IPS DF 19.7 (cell line): ENCODE results near the gene CCSER2.
"Not testable (repeated sequence)": the region's sequence is repeated elsewhere in the genome, so short reads cannot be mapped to it uniquely, and the experiment has no call there.

ENCODE experiments used
- DNase-seq: peaks from one replicate; pipeline ENCODE4 v3.0.0-alpha.2; 2013; ENCODE audit warnings: low read depth, low spot score

Gene CCSER2

GRCh38 chr10:84344526-84344925, 16.1 kb downstream of the CCSER2 start:
- no peak for DNase-seq

DNA sequence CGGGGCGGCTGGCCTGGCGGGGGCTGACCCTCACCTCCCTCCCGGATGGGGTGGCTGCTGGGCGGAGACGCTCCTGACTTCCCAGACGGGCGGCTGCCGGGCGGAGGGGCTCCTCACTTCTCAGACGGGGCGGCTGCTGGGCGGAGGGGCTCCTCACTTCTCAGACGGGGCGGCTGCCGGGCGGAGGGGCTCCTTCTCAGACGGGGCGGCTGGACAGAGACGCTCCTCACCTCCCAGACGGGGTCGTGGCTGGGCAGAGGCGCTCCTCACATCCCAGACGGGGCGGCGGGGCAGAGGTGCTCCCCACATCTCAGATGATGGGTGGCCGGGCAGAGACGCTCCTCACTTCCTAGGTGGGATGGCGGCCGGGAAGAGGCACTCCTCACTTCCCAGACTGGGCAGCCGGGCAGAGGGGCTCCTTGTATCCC, 19.2 kb downstream of the CCSER2 start:
- not testable (repeated sequence) for DNase-seq

DNA sequence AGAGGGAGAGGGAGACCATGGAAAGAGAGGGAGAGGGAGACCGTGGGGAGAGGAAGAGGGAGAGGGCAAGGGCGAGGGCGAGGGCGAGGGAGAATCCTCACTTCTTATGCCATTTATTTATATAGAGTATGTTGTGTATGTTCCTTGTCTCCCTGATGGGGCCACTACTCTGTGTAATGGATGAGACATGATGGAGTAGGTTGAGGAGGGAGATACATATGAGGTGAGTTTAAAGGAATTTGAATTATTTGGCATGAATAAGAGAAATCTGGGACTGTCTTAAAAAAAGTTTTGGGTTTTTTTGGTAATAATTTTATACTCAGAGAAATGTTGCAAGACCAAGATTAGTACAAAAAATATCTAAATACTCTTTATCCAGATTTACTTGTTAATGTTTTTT, 20.1 kb downstream of the CCSER2 start:
- DNase-seq: no peak

DNA sequence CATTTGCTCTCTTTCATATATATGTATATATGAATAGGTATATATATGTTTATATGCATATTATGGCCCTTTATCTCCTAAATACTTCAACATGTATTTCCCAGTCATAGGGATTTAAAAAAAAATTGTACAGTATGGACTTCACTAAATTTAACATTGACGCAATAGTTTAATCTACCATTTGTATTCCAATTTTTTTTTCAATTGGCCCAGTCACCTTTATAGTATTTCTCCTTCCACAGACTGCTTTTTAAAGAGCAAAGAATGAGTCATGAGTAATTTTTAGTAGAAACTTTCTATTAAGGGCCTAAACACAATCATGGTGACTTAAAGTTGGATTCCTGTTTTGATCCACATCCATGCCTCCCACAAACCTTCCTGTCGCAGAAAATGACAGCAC, 20.5 kb downstream of the CCSER2 start:
- DNase-seq: no peak

DNA sequence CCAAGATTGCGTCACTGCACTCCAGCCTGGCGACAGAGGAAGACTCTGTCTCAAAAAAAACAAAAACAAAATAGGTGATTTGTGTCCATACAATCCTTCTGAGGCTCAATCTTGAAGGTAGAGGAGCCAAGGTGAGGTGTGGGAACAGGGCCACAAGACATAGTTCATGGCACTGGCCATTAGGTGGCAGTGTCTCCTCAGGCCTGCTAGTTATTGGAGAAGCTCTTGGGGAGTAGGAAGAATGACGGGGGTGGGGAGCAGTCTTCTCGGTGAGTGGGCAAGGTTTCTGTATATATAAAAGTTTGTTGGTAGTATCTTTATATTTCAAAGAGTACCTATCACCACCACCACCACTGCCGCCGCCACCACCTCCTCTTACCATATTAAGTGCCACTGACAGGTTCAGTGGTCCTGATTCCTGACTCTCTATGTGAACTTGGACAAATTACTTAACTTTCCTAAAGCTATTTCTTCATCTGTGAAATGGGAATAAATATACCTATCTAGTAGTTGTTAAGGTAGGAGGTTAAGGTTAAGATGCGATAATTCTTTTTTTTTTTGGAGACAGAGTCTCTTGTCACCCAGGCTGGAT, 24.0 kb downstream of the CCSER2 start:
- DNase-seq: no peak

DNA sequence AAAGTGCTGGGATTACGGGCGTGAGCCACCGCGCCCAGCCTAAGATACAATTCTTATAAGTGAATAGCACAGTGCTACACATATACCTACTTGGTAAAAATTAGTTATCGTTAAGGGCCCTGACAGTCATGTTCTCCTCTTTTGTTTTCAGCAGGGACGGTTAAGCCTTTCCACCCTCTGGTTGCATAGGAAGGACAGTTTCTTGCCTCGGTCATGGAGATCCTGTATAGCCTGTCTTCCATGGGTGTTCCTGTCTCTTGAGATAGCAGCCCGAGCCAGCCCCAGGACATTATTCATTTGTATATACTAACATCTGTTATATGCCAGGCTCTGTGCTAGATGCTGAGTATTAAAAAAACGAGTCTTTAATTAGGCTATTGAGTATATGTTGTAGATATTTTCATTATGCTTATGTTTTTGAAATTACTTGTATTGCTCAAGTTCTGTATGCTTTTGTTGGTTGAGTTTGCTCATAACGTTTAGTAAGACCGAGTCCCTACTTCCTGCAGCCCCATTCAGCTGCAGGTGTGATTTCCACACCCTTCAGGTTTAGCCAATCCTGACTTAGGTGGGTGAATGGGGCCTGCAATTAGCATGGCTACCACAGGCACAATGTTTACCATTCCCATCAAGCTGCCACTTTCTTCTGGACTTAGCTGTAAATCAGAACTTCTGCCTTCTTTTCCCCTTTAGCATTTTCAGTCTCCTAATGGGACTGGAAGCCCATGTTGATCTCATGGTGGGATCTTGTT, 24.8 kb downstream of the CCSER2 start:
- no peak for DNase-seq

DNA sequence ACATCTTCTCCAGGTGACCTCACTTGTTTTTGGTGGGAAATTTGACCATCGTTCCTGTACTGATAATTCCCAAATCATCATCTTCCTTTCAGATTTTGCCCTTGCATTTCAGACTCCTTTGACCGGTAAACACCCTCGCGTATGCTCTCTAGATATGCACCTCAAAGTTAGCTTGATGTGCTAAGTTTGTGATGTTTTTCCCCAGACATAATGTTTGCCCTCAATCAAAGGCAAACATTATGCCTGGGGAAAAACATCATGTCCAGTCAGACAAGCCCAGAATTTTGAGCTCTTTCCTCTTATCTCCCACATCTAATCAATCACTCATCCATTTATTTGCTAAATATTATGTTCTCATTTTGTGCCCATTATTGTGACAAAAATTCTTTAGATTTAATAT, 26.2 kb downstream of the CCSER2 start:
- DNase-seq: no peak

- DNase-seq: no peak
These were observed 26.7 kb downstream of the CCSER2 start for GRCh38 chr10:84355106-84355505.

- DNase-seq: no peak
These were observed 28.5 kb downstream of the CCSER2 start for GRCh38 chr10:84356928-84357327.

DNA sequence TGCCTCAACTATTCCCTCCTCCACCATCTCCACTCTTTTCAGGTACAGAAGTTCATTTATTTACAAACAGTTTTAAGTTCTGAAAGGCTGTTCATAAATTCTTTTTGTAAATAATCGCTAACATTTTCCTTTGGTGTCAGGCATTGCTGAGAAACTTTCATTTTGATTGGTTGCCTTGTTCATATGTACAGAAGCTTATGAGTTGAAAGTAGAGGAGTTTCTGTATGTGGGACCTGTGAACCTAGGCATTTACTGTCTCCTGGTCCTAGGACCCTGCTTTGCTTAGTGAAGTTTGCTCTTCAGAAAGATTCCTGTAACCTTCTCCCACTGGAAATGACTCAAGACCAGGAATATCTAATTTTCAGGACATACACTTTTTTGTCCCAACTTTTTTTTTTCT, 30.4 kb downstream of the CCSER2 start:
- DNase-seq: no peak

GRCh38 chr10:84360637-84361365, 32.4 kb downstream of the CCSER2 start:
- no peak for DNase-seq

- DNase-seq: no peak
These were observed 37.0 kb downstream of the CCSER2 start for GRCh38 chr10:84365335-84365881.

GRCh38 chr10:84366041-84366440, 37.7 kb downstream of the CCSER2 start:
- no peak for DNase-seq

- DNase-seq: no peak
These were observed 38.9 kb downstream of the CCSER2 start for GRCh38 chr10:84367256-84367655.

- no peak for DNase-seq
These were observed 40.4 kb downstream of the CCSER2 start for GRCh38 chr10:84368828-84369227.

GRCh38 chr10:84370283-84370682, 41.9 kb downstream of the CCSER2 start:
- DNase-seq: no peak

DNA sequence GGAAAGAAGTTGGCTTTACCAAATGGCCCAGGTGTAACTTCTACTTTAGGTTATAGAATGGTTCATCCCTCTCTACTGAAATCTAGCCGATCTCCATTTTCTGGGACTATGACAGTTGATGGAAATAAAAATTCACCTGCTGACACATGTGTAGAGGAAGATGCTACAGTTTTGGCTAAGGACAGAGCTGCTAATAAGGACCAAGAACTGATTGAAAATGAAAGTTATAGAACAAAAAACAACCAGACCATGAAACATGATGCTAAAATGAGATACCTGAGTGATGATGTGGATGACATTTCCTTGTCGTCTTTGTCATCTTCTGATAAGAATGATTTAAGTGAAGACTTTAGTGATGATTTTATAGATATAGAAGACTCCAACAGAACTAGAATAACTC, 43.6 kb downstream of the CCSER2 start:
- no peak for DNase-seq

GRCh38 chr10:84373000-84373399, 44.6 kb downstream of the CCSER2 start:
- DNase-seq: no peak

GRCh38 chr10:84374455-84374854, 46.1 kb downstream of the CCSER2 start:
- DNase-seq: no peak

DNA sequence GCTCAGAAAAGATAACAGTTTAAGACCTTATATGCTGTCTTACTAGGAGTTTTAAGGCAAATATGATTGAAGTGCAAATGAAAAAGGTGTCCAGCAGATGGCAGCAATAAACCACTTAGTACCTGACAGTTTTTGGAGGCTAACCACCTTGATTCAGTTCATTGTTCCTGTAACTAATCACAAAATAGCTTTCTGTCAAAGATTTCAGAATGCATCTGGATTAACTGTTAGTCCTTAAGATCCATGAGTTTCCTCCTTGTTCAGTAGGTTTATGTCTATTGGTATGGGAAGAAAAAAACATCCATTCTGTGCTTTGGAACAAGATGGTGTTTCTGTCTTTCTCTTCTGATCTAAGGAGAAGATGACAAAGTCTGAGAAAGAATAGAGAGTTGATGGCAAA, 46.6 kb downstream of the CCSER2 start:
- DNase-seq: no peak

GRCh38 chr10:84375881-84376280, 47.5 kb downstream of the CCSER2 start:
- no peak for DNase-seq

DNA sequence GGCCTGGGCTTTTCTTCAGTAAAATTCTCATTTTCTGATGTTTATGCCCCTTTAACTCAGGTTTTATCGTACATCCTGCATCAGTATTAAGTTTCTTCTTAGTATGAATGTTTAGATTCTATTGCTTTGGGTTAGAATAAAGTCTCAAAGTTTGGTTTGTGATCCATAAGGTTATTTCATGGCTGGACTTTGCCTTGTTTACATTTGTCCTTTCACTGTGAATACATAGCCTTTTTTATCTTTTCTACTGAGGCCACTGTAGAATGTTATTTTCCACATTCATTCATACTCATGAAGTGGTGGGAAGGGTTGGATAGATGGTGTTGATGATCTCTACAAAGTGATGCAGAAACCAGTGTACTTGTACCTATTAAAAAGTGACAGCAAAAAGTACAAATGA, 59.8 kb downstream of the CCSER2 start:
- no peak for DNase-seq

DNA sequence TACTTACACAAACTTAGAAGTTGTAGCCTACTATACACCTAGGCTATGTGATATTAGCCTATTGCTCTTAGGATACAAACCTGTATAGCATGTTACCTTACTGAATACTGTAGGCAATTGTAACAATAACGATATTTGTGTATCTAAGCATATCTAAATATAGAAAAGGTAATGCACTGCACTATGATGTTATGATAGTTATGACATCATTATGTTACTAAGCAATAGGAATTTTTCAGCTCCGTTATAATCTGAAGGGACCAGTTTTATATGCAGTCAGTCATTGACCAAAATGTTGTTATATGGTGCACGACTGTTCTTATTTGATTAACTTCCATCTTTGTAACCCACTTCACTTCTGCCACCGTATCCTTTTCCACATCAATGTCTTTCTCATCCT, 62.0 kb downstream of the CCSER2 start:
- DNase-seq: no peak
